ENCODE results near the gene BTRC.

Gene BTRC

DNA sequence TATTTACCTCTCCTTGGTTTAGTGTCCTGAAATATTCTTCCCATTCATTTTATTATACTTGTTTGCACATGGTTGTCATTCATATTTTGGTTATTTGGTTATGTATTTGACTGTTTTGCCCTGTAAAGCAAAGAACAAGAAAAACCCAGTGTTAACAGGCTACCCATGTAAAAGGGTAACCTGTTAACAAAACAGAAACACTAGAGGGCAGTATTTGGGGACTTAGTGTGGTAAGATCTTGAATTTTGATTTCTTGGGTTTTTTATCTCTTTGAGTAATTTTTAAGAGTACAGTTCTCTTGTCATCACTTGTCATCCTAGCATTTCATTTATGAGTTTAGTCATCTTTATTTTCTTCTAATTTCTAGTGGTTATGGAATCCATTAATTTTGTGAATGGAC, 182.8 kb downstream of the BTRC start:
- no peak for DNase-seq (ENCODE audit: low spot score)

DNA sequence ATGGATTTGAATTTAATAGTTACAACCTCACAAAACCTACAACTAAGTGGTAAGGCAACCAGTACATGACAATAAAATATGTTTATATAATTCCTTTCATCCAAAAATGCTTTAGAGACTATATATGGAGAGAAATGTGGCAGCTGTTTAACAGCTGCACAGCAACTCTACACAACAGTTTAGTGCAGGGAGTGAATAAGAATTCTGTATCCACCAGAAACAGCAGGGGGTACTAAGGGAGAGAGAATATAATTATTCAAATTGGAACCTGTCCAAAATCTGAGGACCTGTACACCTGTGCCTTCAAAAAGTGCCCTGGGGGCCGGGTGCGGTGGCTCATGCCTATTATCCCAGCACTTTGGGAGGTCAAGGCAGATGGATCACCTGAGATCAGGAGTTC, 184.5 kb downstream of the BTRC start:
- DNase-seq (ENCODE audit: low spot score), result no peak

DNA sequence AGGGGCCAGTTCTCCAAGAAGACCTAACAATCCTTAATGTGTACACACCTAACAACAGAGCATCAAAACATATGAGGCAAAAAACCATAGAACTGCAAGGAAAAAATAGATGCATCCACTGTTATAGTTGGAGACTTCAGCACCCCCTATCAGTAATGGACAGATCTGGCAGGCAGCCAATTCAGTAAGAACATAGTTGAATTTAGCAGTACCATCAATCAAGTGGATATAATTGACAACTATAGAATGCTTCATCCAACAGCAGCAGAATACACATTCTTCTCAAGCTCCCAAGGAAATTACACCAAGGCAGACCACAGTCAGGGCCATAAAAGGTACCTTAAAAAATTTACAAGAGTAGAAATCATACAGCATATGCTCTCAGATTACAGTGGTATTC, 191.9 kb downstream of the BTRC start:
- no peak for DNase-seq (ENCODE audit: low spot score)

DNA sequence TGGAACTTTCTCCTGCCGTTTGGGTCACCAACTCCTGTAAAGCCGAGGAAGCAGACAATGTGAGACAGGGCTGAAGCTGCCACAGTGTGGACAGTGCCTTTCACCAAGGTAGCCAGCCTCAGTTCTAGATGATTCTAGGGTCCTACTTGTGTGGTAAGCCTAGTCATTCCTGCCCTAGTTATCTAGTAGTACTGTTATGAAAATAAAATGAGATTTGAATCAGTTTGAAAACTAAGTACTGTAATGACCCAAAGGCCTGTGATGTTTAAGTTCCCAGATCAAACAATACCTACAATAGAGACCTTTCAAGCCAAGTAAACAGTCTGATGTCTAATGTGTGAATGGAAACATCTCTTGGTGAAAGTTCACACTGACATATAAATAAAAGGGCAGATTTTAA, 197.0 kb downstream of the BTRC start:
- DNase-seq (ENCODE audit: low spot score), result no peak

DNA sequence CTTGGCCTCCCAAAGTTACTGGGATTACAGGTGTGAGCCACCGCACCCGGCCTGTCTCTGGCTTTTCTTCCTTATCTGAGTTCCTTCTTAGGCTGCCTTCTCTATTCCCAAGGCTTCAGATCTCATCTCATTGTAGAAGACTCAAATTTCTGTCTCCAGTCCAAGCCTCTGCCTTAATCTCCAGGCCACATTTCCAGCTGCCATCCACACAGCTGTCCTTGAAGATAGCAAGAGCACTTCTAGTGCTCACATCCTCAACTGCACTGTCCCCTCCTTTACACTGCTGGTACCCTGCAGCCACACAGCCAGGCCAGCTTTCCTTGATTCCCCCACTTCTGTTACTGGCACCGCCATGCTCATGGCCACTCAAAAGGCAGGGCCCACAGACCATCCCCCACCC, 198.5 kb downstream of the BTRC start:
- no peak for DNase-seq (ENCODE audit: low spot score)

DNA sequence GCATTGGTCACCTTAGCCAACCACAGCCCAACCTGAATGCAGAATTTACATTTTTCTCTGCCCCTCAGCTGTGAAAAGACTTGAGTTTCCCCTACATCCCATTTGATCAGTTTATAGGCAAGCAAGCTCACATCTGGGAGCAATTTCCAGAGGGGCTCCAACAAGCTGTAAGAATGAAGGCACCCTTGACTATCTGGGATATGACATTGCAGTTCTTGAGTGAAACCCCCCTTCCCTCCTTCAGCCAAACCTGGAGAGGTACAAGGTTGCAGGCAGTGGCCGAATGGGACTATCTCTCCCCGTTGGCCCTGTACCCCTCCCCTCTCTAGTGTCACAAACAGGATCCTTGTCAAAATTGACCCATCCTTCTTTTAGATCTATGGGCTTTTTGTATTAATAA, 203.6 kb downstream of the BTRC start:
- no peak for DNase-seq (ENCODE audit: low spot score)

DNA sequence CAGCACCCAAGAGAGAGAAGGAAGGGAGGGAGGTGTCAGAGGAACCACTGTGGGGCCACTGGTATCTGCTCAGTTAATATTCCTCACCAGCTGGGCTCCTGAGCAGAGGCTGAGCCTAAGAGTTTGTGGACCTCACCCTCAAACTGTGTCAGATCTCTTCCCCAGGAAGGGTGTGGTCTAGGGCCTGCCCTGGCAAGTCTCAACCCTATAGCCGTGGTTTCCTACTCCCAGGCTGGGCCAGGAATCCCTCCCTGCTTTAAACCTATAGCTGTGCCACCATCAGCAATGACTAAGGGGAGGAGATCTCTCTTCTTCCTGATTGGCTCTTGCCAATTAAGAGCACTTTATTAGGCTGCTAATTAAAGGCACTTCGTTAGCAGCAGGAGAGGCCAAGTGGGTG, 204.2 kb downstream of the BTRC start:
- no peak for DNase-seq (ENCODE audit: low spot score)

DNA sequence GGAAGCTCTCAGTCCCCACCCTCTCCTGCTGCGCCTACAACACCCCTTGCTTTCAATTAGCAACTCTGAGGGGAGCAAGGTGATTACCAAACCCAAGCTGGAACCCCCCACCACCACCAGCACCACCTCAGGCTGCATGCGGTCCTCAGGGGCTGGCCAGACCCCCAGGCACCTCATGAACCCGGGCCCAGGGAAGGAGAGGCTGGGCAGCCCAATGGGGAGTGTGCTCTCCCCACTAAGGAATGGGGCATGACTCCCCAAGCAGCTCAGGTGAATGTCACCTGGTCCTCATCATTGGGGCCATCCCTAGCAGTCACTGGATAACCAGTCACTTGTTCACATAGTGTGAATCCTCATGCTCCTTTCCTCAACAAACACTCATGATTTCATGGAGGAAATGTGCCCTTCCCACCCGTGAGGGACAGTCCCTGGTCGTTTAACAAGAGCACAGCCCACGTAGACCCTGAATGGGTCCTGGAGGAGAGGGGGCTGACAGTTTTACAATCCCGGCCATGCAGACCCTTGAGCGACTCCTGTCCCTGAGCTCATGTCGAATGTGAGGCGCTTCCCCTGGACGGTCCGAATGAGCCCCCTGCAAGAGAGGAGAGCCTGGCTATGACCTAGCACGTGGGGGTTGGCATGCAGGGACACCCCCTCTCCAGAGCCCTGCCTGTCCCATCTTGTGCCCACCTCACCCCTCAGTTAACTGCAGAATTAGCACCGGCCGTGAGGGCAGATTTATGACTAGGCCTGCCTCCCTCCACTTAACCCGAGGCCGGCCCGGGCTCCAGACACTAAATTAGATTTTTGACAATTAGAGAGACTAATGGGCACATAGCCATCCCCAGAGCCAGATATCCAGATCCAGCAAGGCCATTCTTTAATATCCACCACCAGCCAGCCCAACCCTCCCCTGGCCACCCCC, 205.0 kb downstream of the BTRC start:
- no peak for DNase-seq (ENCODE audit: low spot score)

DNA sequence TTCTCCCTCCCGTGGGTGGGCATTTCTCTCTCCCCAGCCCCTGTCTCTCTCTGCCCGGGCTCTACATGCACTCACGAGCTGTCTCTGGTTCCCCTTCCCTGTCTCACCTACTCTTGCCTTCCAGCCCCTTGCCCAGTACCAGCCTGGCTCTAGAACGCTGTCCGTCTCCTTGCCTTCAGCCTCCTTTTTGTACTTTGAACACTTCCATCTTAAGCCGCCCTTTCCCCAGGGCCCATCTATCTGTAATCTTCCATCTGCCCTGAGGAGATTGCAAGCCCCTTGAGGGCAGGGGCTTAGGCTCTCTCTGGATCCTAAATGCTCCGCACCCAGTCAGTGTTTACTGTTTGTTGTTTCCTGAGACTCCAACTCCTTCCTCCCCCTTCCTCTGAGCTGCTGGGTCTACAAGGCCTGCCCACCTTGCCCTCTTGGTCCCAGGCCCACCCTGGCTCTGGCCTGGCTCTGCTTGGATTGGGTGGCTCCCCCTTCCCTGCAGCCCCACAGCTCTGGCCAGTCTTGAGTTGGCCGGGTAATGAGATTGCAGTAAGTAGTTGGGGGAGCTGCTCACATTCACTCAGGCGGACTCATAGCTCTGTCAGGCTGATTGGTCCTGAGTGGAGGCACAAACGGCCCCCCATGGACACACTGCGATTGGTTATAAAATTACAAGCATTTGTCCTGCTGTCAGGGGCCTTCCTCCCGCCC, 205.8 kb downstream of the BTRC start:
- no peak for DNase-seq (ENCODE audit: low spot score)

DNA sequence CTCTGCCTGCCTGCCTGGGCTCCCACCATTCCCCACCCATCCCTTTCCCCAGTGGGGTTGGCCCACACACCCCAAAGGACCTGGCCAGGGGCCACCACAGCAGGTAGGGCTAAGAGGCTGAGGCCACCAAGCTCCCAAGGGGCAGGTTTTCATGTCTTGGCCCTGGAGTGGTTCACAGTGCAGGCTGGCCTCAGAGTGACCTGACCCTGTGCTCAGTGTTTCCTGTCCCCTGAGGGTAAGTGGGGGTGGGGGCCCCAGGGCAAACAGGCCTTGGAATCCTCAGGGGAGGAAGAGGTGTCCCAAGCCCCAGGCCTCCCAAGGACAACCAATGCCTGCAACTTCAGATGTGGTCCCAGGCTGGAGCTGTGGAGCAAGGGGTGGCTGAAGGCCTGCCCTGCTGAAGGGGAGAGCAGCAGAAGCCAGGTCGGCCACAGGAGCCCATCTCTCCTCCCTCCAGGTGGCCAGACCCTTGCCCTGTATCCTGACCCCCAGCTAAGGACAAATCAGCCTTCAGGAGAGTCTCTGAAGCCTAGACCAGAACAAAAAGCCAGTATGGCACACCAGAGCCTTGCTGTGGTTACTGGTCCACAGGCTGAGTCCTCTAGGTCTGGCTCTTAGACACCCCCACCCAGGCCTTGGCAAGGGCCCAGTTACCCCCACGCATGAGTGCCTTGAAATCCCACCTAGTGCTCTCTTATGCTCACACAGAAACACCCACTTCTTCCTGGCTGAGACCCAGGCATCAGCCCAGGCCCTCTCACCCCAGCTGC, 206.5 kb downstream of the BTRC start:
- DNase-seq (ENCODE audit: low spot score), result no peak

DNA sequence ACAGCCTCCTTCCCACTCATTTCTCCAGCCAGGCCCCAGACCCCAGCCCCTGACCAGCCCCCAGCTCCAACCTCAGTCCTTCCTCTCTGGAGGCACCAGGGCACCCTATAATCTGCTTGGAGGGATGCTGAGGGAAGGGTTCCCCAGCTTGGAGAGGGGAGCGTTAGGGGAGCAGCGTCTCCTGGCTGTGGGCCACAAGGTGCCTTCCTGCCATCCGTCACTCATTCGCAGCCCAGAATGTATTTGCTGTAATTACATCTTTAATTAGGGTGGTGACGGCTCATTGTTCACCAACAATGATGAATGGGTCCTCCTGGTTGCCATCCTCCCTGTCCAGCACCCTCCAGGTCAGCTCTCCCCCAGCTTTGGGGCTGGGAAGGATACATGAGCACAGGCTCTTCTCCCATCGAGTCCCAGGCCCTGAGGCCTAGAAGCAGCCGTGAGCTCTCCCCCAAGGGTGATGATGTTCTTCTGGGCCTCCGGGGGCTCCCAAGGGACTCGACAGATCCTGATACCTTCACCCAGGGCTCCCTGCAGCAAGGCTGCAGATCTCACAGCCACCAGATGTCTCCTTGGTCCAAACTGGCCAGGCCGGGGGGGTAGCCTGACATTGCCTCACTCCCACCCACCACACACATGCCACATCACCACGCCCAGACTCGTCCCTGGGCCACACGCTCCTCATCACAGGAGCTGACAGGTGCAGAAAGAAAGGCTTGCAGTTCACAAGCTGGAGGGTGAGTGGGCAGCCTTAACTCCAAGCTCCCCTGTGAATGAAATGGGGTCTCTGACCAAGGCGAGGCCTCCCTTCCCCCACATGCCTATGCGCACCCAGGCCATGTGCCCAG, 207.3 kb downstream of the BTRC start:
- DNase-seq (ENCODE audit: low spot score), result no peak

DNA sequence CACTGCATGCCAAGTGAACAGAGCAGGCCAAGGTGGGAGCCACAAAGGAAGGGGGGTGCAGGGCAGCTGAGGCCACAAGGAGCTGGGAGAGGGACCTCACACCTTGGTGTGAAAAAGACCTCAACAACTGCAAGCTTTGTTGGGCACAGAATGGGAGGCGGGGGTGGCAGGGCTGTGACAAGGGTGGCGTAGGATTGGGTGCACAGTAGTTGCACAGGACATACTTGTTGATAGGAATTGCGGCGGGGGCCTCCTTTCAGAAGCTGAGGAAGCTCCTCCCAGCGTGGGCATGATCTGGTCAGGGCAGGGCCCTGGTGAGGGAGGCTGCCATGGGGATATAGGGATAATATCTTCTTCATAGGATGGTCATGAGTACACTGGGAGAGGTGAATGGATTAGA, 208.3 kb downstream of the BTRC start:
- DNase-seq (ENCODE audit: low spot score), result no peak

DNA sequence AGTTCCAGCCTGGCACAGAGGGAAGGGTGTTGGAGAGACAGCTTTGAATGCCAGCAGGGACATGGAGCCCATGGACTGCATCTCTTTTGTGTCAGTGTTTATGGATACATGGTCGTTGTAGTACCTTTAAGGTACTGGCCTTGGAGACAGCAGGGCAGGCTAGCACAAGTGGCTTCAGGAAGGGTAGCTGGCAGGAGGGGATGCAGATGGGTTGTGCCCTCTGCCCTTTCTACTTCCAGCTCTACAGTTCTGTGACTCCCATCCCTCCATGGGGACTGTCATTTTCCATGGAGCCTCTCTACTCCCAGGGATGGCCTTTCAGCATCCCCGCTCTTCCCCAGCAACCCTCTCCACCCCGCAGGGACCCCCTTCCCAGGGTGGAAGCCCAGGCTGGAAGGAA, 209.0 kb downstream of the BTRC start:
- no peak for DNase-seq (ENCODE audit: low spot score)

DNA sequence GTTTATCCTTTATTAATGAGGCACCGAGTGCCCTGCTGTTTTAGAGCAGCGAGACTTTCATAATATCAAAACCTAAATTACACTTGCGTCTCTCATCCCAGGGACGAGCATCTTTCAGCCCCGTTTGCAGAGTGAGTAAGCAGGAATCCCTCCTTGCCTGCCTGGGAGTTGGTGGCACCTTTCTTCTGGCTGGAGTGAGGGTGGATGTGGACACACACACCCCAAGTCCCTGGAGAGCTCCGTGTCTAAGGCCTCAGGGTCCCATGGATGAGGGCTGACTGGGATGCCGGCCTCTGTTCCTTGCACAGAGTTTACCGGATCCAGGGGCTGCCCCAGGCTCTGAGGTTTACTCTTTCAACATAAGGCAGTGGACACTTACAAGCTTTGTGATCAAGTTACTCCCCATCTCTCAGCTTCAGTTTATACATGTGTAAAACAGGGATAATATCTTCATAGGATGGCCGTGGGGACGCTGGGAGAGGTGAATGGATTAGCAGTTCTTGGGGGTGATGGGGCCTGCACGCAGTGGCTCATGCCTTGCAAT, 209.6 kb downstream of the BTRC start:
- no peak for DNase-seq (ENCODE audit: low spot score)

DNA sequence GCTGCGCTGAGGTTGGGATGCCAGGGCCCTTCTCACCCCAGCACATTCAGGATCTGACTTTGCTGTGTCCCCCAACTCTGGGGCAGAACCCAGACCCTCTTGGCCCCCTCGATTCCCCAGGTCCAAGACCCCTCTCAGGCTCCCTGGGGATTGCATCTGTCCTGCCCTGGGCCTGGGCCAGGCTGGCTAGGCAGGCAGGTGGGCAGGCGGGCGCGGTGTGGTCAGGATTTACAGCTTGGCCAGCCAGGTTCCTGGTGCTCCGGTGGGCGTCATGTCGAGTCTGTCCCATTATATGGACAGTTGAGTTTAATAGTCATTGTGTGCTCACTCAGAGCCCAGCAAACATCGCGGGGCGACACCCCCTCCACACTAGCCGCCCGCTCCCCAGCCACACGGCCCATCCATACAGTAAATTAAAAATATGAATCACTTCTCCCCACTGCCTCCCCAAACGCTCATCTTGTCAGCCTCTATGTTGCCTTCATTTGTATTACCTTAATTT, 210.6 kb downstream of the BTRC start:
- no peak for DNase-seq (ENCODE audit: low spot score)

DNA sequence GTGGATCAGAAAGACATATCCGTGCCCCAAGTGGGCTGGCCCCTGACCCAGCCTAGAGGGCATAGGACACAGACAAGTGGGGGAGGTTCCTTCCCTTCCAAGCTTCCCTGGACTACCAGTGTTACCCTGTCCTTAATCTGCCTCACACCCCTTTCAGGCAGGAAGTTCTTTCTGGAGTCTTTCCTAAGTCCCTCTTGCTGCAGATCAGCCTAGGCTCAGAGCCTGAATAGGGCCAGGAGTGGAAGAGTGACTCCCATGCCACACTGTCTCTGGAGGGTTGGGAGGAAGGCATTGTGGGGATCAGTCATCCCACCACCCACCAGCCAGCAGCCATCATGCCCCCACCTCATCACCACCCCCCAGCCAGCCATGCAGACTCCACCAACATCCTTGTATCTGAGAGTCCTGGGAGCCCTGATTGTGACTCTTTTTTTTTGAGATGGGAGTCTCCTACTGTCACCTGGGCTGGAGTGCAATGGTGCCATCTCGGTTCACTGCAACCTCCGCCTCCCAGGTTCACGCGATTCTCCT, 211.5 kb downstream of the BTRC start:
- DNase-seq (ENCODE audit: low spot score), result no peak

DNA sequence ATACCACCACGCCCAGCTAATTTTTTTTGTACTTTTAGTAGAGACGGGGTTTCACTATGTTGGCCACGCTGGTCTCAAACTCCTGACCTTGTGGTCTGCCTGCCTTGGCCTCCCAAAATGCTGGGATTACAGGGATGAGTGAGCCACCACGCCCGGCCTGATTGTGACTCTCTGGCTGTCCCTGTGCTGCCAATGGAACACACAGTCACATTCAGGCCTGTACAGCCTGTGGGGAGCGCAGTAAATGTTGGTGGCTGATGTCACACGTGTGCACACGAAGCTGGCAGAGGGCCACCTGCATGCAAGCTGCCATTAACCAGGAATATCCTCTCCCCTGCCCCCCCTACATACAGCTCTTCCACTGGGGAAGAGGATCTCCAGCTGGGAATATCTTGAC, 212.0 kb downstream of the BTRC start:
- DNase-seq (ENCODE audit: low spot score), result no peak

DNA sequence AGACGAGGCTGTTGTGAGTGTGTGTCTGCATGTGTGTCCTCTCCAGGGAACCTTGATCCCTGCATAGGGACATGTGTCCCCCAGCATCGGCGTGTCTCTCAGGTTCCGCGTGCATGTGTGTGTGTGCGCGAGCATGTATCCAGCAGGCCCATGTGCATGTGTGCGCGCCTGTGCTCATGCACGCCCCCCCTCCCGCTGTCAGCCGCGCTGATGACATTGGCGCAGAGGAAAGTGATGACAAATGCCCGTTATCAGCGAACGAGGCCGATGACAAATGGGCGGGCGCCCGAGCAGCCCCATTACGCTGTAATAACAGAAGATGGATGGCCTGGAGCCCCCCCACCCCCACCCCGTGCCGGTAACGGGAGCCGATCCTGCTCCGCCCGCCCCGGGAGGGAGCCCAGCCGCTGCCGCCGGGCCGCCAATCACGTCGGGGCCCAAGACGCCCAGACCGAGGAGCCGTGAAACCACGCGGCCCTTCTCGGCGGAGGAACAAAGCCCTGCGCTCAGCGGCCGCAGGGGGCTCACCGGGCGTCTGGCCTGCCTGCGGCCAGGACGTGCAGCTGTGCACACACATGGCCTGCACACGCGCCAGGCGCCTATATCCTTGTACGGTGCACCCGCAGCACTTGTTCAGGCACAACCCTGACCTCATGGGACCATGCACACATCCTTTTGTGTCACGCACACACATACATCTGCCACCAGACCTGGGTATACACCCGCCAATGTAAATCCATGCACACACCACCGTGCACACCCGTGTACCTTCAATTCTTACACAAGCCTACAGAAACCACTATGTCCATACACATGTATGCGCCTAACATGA, 212.6 kb downstream of the BTRC start:
- DNase-seq (ENCODE audit: low spot score), result no peak

DNA sequence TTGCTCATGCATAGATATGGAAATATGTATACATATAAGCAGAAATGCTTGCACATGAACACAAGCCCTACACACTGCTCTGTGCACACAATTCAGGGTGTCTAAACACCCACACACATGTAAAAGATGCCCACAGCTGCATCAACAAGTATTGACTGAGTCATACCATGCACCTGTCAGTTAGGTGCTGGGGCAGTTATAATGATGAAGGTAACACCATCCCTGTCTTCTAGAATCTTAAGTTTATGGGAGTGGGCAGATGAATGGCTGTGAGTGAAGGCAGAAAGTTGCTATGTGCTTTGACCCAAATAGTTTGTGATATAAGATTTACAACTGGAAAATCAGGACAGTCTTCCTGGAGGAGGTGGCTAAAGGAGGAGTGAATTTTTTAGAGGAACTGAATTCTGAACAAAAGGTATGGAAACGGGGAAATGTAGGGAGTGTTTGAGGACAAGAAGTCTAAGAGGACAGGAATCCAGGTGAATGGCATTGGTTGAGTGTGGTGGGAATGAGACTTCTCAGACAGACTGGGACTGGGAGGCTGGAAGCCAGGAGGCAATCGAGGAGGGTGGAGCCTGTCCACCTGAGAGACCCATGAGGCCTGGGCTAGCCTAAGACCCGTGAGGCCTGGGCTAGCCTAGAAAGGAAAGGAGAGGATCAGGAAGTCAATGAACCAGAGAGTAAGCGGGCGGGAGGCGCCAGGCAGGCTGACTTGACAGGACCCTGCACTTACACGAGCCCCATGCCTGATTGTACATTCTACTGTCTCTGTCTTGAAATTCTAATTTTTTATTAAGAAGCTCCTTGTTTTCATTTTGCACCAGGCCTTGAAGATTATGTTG, 213.4 kb downstream of the BTRC start:
- DNase-seq (ENCODE audit: low spot score), result no peak

All from HuH-7.5 (cell line).